ENCODE data around the gene CXorf58. TPM values are rescaled to one million over a fixed set of nuclear protein-coding genes. Genes with fewer than 3 reads are reported as not detected.

Gene CXorf58
- total and polyA plus RNA-seq, 9 of the 15 experiments (the other 6 are each of a cell fraction or from before 2014, with no cell fraction given): 0.10 to 0.27 (median 0.16) TPM; not detected in 3

GRCh38 chrX:23901805-23902204, 6.0 kb upstream of the CXorf58 start (continued):
- TF ChIP-seq CTCF (IDR thresholded peaks at IDR 0.05 in 2 of 3, conservative IDR thresholded peaks at IDR 0.05 in 1 of 3; ENCODE audit: insufficient read depth in 2 of 3, low read depth in 1 of 3, low read length in 3 of 3) (peak; percentile 56 to 79 (median 73)), HLTF (IDR thresholded peaks at IDR 0.05) (no peak), TAF9B (IDR thresholded peaks at IDR 0.05; ENCODE audit: partially characterized antibody) (no peak), NFXL1 (CRISPR knock-in tag; IDR thresholded peaks at IDR 0.05) (no peak), RCOR1 (IDR thresholded peaks at IDR 0.05; ENCODE audit: borderline replicate concordance in 1 of 2, low read depth in 2 of 2, low read length in 2 of 2) (peak in 1 of 2 experiments; percentile 9; a peak in 1 of 4 replicates), FOXJ3 (CRISPR knock-in tag; IDR thresholded peaks at IDR 0.05) (no peak), SMC3 (conservative IDR thresholded peaks at IDR 0.05; ENCODE audit: insufficient read depth, low read depth, low read length) (peak; percentile 79), RAD21 (CRISPR knock-in tag; conservative IDR thresholded peaks at IDR 0.05 in 1 of 2, IDR thresholded peaks at IDR 0.05 in 1 of 2) (peak; percentile 92 to 94), HBP1 (CRISPR knock-in tag; IDR thresholded peaks at IDR 0.05) (no peak), ARID3B (CRISPR knock-in tag; IDR thresholded peaks at IDR 0.05; ENCODE audit: borderline replicate concordance) (no peak), MXD1 (CRISPR knock-in tag; IDR thresholded peaks at IDR 0.05; ENCODE audit: borderline replicate concordance, poor library complexity, severe bottlenecking) (no peak), ZHX1 (conservative IDR thresholded peaks at IDR 0.05; ENCODE audit: low read length) (no peak), MTA2 (IDR thresholded peaks at IDR 0.05; ENCODE audit: low read depth) (no peak), CC2D1A (IDR thresholded peaks at IDR 0.05) (peak; percentile 68), SMARCE1 (IDR thresholded peaks at IDR 0.05) (no peak), HMBOX1 (IDR thresholded peaks at IDR 0.05) (peak; percentile 40; the same call in 1 of the 2 replicates), IRF1 (CRISPR knock-in tag; IDR thresholded peaks at IDR 0.05; ENCODE audit: borderline replicate concordance) (no peak)
